AG04450 (cell line): ENCODE data around the gene NLRP3. TPM values are rescaled to one million over a fixed set of nuclear protein-coding genes. Genes with fewer than 3 reads are reported as not detected.

Experiments
- CTCF ChIA-PET: fragments of 300-600, 350-600 bp; formaldehyde crosslinking; extraction: SDS; loops from one replicate; lab custom pipeline; 2022; ENCODE audit warnings: antibody characterized with exemption, inconsistent platforms; lab: Charles Lee
- POLR2A ChIA-PET: fragments of 350-600 bp; formaldehyde crosslinking; extraction: SDS; loops from one replicate; lab custom pipeline; 2021; ENCODE audit warnings: antibody characterized with exemption, inconsistent platforms; lab: Yijun Ruan, JAX
- DNase-seq: peaks from one replicate; pipeline ENCODE4 v3.0.0-alpha.2; 2011; ENCODE audit warnings: low read depth, low spot score
- H3K27ac ChIP-seq: one replicate; pipeline ENCODE4 v1.5.1; 2012; ENCODE audit warnings: low read depth, low read length, control low read depth
- H3K27me3 ChIP-seq: one replicate; pipeline ENCODE4 v1.6.0; 2012; ENCODE audit warnings: low read length; ENCODE audit not compliant: control insufficient read depth, insufficient read depth
- H3K4me3 ChIP-seq: 2 replicates; pipeline ENCODE4 v1.5.1; 2011; ENCODE audit warnings: mild to moderate bottlenecking, low read depth, low read length, control low read depth
- H3K9me3 ChIP-seq: 2 replicates; pipeline ENCODE4 v1.5.1; 2012; ENCODE audit warnings: low read length; ENCODE audit not compliant: control insufficient read depth, insufficient read depth
- polyA plus RNA-seq: library from polyadenylated mRNA; depleted of rRNA; stranded (reverse); fragments of >200 nt; gene quantifications from 2 replicates; pipeline ENCODE4 v1.2.3, GENCODE V29; 2011
- TF ChIP-seq, protein P1 (sequence below): IDR thresholded peaks from 2 replicates; pipeline ENCODE4 v1.5.1; 2011; ENCODE audit warnings: low read depth, low read length, control low read depth, inconsistent platforms

Gene NLRP3
- polyA plus RNA-seq, 1 experiment = 0.06 TPM

DNA sequence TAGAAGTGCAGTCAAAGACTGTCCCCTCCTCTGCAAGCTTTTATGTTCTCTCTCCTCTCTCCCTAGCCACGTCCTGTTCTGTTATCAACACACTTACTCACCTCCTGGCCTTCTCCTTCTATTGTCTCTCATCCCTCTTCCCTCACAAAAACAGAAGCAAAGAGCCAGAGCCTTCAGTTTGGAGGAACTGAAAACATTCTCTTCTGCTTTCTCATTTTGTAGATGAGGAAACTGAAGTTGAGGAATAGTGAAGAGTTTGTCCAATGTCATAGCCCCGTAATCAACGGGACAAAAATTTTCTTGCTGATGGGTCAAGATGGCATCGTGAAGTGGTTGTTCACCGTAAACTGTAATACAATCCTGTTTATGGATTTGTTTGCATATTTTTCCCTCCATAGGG, 1.9 kb downstream of the NLRP3 start:
- POLR2A ChIA-PET = no interaction called here
- Histone ChIP-seq H3K9me3 (peaks cover 19% of the 10 kb centered on the region), H3K27ac (no peak overlapping the region), H3K27me3 (no peaks in the 10 kb centered on the region), H3K4me3 (no peak overlapping the region)
- no peak for DNase-seq
- CTCF ChIA-PET = no interaction called here
- TF ChIP-seq, protein P1, sequence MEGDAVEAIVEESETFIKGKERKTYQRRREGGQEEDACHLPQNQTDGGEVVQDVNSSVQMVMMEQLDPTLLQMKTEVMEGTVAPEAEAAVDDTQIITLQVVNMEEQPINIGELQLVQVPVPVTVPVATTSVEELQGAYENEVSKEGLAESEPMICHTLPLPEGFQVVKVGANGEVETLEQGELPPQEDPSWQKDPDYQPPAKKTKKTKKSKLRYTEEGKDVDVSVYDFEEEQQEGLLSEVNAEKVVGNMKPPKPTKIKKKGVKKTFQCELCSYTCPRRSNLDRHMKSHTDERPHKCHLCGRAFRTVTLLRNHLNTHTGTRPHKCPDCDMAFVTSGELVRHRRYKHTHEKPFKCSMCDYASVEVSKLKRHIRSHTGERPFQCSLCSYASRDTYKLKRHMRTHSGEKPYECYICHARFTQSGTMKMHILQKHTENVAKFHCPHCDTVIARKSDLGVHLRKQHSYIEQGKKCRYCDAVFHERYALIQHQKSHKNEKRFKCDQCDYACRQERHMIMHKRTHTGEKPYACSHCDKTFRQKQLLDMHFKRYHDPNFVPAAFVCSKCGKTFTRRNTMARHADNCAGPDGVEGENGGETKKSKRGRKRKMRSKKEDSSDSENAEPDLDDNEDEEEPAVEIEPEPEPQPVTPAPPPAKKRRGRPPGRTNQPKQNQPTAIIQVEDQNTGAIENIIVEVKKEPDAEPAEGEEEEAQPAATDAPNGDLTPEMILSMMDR = no peak

DNA sequence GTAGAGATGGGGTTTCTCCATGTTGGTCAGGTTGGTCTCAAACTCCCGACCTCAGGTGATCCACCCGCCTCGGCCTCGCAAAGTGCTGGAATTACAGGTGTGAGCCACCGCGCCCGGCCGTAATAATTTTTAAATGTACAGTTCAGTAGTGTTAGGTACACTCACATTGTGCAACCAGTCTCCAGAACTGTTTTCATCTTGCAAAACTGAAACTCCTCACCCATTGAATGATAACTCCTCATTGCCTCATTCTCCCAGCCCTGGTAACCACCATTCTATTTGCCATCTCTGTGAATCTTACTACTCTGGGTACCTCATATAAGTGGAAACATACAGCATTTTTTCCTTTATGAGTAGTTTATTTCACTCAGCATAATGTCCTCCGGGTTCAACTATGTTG, 3.4 kb downstream of the NLRP3 start:
- no peak overlapping the region for H3K4me3 ChIP-seq
- POLR2A ChIA-PET = no interaction called here
- no peak for DNase-seq
- no peak overlapping the region for H3K27ac ChIP-seq
- TF ChIP-seq, protein P1 = no peak
- no peaks in the 10 kb centered on the region for H3K27me3 ChIP-seq
- H3K9me3 ChIP-seq = peaks cover 27% of the 10 kb centered on the region
- CTCF ChIA-PET = no interaction called here

DNA sequence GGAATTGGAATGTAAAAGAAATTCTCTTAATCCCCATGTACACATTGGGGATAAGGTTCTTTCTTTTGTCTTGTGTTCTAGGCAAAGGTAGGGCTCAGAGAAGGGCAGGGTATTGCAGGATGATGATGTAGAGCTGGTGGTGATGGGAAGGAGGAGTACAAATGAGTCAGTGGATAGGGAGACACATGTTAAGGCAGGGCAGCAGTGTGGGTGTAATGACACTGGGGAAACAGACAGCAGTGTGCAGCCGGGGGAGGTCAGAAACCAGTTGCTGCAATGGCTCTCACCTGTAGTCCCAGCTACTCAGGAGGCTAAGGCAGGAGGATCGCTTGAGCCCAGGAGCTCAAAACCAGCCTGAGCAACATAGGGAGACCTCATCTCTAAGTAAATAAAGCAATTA, 5.1 kb downstream of the NLRP3 start:
- no peak for DNase-seq
- Histone ChIP-seq H3K27me3 (no peaks in the 10 kb centered on the region), H3K4me3 (no peak overlapping the region), H3K9me3 (peaks cover 23% of the 10 kb centered on the region), H3K27ac (no peak overlapping the region)
- ChIA-PET CTCF (no interaction called here), POLR2A (interaction anchor here (0.6 kb wide), 1 partner anchor 1378 kb away, joined by 3 read pairs; no protein-coding TSS in a partner anchor)
- TF ChIP-seq, protein P1 = no peak

DNA sequence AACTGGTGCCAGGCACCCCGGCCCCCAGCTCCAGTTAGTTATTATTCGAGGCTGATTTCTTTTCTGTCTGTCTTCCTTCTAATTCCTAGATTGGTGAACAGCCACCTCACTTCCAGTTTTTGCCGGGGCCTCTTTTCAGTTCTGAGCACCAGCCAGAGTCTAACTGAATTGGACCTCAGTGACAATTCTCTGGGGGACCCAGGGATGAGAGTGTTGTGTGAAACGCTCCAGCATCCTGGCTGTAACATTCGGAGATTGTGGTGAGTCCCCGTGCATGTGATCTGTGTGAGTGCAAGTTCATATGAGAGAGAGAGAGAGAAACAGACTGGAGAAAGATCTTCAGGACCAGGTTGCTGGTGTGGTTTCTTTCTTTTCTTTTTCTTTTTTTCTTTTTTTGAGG, 13.5 kb downstream of the NLRP3 start:
- ChIA-PET CTCF (no interaction called here), POLR2A (no interaction called here)
- Histone ChIP-seq H3K27me3 (no peaks in the 10 kb centered on the region), H3K27ac (no peak overlapping the region), H3K9me3 (peaks cover 30% of the 10 kb centered on the region), H3K4me3 (no peak overlapping the region)
- TF ChIP-seq, protein P1 = no peak
- no peak for DNase-seq

DNA sequence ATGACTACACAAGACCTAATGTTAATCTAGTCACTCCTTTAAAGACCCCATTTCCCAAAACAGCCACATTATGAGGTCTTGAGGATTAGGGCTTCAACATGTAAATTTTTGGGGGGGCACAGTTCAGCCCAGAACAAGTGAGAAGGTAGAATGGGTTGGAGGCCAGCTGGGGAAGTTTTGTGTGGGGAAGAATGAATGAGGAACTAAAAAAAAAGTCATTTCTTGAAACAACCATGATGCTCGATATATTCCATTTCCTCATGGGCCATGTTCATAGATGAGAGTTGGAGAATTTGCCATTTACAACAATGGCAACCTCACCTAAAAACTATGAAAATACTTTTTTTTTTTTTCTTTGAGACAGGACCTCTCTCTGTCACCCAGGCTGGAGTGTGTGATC, 14.5 kb downstream of the NLRP3 start:
- Histone ChIP-seq H3K9me3 (peaks cover 27% of the 10 kb centered on the region), H3K27ac (no peak overlapping the region), H3K27me3 (no peaks in the 10 kb centered on the region), H3K4me3 (no peak overlapping the region)
- CTCF ChIA-PET = no interaction called here
- DNase-seq = no peak
- TF ChIP-seq, protein P1 = no peak
- POLR2A ChIA-PET = no interaction called here
